ENCODE results near the gene RRAS2.

- no peak for TF ChIP-seq CTCF (IDR thresholded peaks at IDR 0.05)
- no peak for TF ChIP-seq POLR2A (IDR thresholded peaks at IDR 0.05)
Measured at GRCh38 chr11:14288189-14288935, 70.6 kb downstream of the RRAS2 start.

Data from Peyer's patch (tissue), 4 donors.